PC-9 (cell line): ENCODE results near the gene JADE2. TPM values are rescaled to one million over a fixed set of nuclear protein-coding genes. Genes with fewer than 3 reads are reported as not detected.

Experiments used
- BruUV-seq: library from RNA; stranded (reverse); fragments of 400-500 nt; replicated peaks from 2 replicates; lab custom pipeline; 2021; lab: Mats Ljungman, UMichigan
- CTCF ChIA-PET: fragments of 300-600 bp; sonication (Branson Sonifier 250); formaldehyde crosslinking; loops from one replicate; lab custom pipeline; 2022; ENCODE audit warnings: antibody characterized with exemption; lab: Charles Lee
- POLR2A ChIA-PET: fragments of 300-600 bp; sonication (Branson Sonifier 250); formaldehyde crosslinking; loops from one replicate; lab custom pipeline; 2022; ENCODE audit warnings: antibody characterized with exemption; ENCODE audit not compliant: unreplicated experiment; lab: Charles Lee
- DNase-seq, 2 experiments: peaks; one replicate each; pipeline versions ENCODE4 v3.0.0 to v3.0.0-alpha.2; 2015 to 2022; ENCODE audit warnings: mixed read lengths in 1 of 2
- H2AFZ ChIP-seq: fragments of 200-600 bp; sonication (generic); 2 replicates; pipeline ENCODE4 v1.8.1; 2017; ENCODE audit warnings: antibody characterized with exemption
- H3F3A ChIP-seq: fragments of 200-600 bp; sonication (generic); 2 replicates; pipeline ENCODE4 v1.8.1; 2017; ENCODE audit warnings: antibody characterized with exemption, mild to moderate bottlenecking, low read depth; ENCODE audit not compliant: insufficient read depth
- H3K27ac ChIP-seq: fragments of 200-600 bp; sonication (generic); 2 replicates; pipeline ENCODE4 v1.6.1; 2016; ENCODE audit warnings: mixed run types
- H3K27me3 ChIP-seq: fragments of 200-600 bp; sonication (generic); 2 replicates; pipeline ENCODE4 v1.6.1; 2016; ENCODE audit warnings: low read depth, mixed run types; ENCODE audit not compliant: insufficient read depth
- H3K36me3 ChIP-seq: fragments of 200-600 bp; sonication (generic); 2 replicates; pipeline ENCODE4 v1.6.1; 2016; ENCODE audit warnings: low read depth, mixed run types
- H3K4me1 ChIP-seq: fragments of 200-600 bp; sonication (generic); replicated peaks from 2 replicates; pipeline ENCODE4 v1.6.1; 2016; ENCODE audit warnings: mixed run types; ENCODE audit not compliant: insufficient read depth
- H3K4me2 ChIP-seq: fragments of 200-600 bp; sonication (generic); 2 replicates; pipeline ENCODE4 v1.6.1; 2017; ENCODE audit warnings: mixed run types
- H3K4me3 ChIP-seq: fragments of 200-600 bp; sonication (generic); 2 replicates; pipeline ENCODE4 v1.6.1; 2016; ENCODE audit warnings: mixed run types
- H3K79me2 ChIP-seq: fragments of 200-600 bp; sonication (generic); 2 replicates; pipeline ENCODE4 v1.6.1; 2017; ENCODE audit warnings: low read depth, mixed run types
- H3K9me2 ChIP-seq: fragments of 200-600 bp; sonication (generic); 2 replicates; pipeline ENCODE4 v1.8.1; 2017; ENCODE audit warnings: mild to moderate bottlenecking; ENCODE audit not compliant: insufficient read depth
- H3K9me3 ChIP-seq: fragments of 200-600 bp; sonication (generic); 2 replicates; pipeline ENCODE4 v1.8.1; 2016; ENCODE audit warnings: low read depth; ENCODE audit not compliant: insufficient read depth
- H4K20me1 ChIP-seq: fragments of 200-600 bp; sonication (generic); 2 replicates; pipeline ENCODE4 v1.8.1; 2017; ENCODE audit not compliant: insufficient read depth
- CTCF ChIP-seq: fragments of 200-600 bp; sonication (generic); conservative IDR thresholded peaks from 2 replicates; pipeline ENCODE4 v1.6.1; 2017; ENCODE audit warnings: mixed run types, antibody characterized with exemption, mild to moderate bottlenecking, moderate library complexity
- EZH2 ChIP-seq: fragments of 200-600 bp; sonication (generic); IDR thresholded peaks from 2 replicates; pipeline ENCODE4 v1.8.0; 2017; ENCODE audit warnings: antibody characterized with exemption, low read depth
- intact Hi-C: fragments of 100-400 bp; cut with micrococcal nuclease; formaldehyde crosslinking; loops from one replicate; pipeline ENCODE4 v1.10.0; 2022; ENCODE audit not compliant: unreplicated experiment
- total RNA-seq: library from RNA; stranded (reverse); gene quantifications from 2 replicates; pipeline ENCODE4 v1.2.3, GENCODE V29; 2021

JADE2 gene
- total RNA-seq, 1 experiment from 2014 or later: 82.1 TPM

DNA sequence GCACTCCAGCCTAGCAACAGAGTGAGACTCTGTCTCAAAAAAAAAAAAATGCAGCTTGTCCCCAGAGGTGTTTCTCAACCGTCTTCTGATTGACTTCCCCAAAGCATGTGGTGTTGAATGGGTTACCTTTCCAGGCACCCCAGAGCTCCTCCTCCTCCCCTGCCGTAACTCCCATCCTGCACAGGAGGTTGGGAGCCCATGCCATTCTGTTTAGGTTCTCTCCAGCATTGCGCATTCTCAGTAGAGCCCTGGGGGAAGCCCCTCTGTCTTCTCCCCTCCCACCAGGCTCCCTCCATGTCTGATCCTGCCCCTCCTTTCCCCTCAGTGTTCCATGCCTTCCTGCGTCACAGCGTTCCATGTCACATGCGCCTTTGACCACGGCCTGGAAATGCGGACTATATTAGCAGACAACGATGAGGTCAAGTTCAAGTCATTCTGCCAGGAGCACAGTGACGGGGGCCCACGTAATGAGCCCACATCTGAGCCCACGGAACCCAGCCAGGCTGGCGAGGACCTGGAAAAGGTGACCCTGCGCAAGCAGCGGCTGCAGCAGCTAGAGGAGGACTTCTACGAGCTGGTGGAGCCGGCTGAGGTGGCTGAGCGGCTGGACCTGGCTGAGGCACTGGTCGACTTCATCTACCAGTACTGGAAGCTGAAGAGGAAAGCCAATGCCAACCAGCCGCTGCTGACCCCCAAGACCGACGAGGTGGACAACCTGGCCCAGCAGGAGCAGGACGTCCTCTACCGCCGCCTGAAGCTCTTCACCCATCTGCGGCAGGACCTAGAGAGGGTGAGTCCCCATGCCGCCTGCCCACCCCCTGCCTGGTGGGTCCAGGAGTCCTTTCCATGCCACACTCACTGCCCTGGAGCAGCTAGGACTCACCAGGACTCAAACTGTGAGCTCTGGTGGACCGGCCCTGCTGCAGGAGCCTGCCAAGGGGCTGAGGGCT, 40.6 kb downstream of the JADE2 start:
- DNase-seq: no peak
- Histone ChIP-seq H2AFZ (no peak overlapping the region), H3K4me2 (no peak overlapping the region), H3K27me3 (no peaks in the 10 kb centered on the region), H3K27ac (no peak overlapping the region), H3K4me3 (no peak overlapping the region), H3K79me2 (no peaks in the 10 kb centered on the region), H3K9me2 (no peaks in the 10 kb centered on the region), H3K36me3 (peaks cover 16% of the 10 kb centered on the region; the same call in 1 of the 2 replicates), H3F3A (no peaks in the 10 kb centered on the region), H4K20me1 (peaks cover 25% of the 10 kb centered on the region), H3K4me1 (no peaks in the 10 kb centered on the region), H3K9me3 (no peaks in the 10 kb centered on the region)
- no peak for TF ChIP-seq EZH2
- no peak for TF ChIP-seq CTCF
- intact Hi-C loops: loop anchor here (5.0 kb wide), 1 partner anchor 129 kb away; no protein-coding TSS in a partner anchor
- POLR2A ChIA-PET: no interaction called here
- CTCF ChIA-PET: no interaction called here
- BruUV-seq: no TSS peak

- CTCF ChIA-PET: no interaction called here
These were observed 41.3 kb downstream of the JADE2 start for GRCh38 chr5:134566741-134567221.

More at GRCh38 chr5:134566741-134567221, 41.3 kb downstream of the JADE2 start:
- peaks cover 20% of the 10 kb centered on the region for H4K20me1 ChIP-seq
- no peak overlapping the region for H2AFZ ChIP-seq
- peaks cover 16% of the 10 kb centered on the region; the same call in 1 of the 2 replicates for H3K36me3 ChIP-seq
- BruUV-seq: no TSS peak
- H3K4me3 ChIP-seq: no peak overlapping the region
- no peaks in the 10 kb centered on the region for H3K9me3 ChIP-seq
- TF ChIP-seq CTCF (no peak), EZH2 (no peak)
- H3K27me3 ChIP-seq: no peaks in the 10 kb centered on the region
- no peak overlapping the region for H3K4me2 ChIP-seq
- DNase-seq: no peak
- no peaks in the 10 kb centered on the region for H3K9me2 ChIP-seq
- no peaks in the 10 kb centered on the region for H3K4me1 ChIP-seq
- H3F3A ChIP-seq: no peaks in the 10 kb centered on the region
- POLR2A ChIA-PET: no interaction called here
- intact Hi-C loops: loop anchor here (5.0 kb wide), 1 partner anchor 129 kb away; no protein-coding TSS in a partner anchor
- no peaks in the 10 kb centered on the region for H3K79me2 ChIP-seq
- H3K27ac ChIP-seq: no peak overlapping the region
